Measurements from ENCODE around the gene PMEPA1.

Gene PMEPA1

DNA sequence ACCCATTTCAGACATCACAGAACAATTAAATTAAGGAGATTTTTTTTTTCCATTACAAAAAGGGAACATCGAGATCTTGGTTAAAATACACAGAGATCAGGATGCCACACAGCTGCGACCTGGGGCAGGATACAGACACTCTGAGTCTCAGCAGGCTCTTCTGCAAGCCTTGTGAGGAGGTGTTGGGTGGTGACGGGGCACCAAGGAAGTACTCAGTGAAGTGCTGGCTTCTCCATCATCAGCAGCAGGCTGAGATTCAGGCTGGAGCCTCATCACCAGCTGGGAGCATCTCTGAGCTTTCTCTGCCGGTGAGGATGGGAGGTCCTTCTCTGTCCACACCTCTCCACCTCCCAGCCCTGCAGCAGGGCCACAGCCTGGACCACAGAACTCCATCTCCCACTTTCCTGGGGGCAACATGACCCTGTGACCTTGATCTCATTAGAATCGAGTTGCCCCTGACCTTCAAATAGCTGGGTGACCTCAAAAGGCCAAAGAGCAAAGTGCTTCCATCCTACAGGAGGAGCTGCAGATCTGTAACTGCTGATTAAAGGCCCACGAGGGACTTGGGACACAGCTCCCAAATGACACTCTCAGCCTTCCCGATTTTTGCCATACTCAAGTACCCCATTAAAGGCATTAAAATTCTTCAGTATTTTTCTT, 16.0 kb downstream of the PMEPA1 start:
- TF ChIP-seq, protein P1, sequence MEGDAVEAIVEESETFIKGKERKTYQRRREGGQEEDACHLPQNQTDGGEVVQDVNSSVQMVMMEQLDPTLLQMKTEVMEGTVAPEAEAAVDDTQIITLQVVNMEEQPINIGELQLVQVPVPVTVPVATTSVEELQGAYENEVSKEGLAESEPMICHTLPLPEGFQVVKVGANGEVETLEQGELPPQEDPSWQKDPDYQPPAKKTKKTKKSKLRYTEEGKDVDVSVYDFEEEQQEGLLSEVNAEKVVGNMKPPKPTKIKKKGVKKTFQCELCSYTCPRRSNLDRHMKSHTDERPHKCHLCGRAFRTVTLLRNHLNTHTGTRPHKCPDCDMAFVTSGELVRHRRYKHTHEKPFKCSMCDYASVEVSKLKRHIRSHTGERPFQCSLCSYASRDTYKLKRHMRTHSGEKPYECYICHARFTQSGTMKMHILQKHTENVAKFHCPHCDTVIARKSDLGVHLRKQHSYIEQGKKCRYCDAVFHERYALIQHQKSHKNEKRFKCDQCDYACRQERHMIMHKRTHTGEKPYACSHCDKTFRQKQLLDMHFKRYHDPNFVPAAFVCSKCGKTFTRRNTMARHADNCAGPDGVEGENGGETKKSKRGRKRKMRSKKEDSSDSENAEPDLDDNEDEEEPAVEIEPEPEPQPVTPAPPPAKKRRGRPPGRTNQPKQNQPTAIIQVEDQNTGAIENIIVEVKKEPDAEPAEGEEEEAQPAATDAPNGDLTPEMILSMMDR (IDR thresholded peaks at IDR 0.05; ENCODE audit: borderline replicate concordance, control extremely low read depth, extremely low read depth, insufficient read depth, missing control alignments), result no peak
- no peak for DNase-seq (ENCODE audit: low spot score)
- in situ Hi-C loops (cut with MboI; ENCODE audit: low sequenced_read_pairs, unreplicated experiment), result no loop called here

DNA sequence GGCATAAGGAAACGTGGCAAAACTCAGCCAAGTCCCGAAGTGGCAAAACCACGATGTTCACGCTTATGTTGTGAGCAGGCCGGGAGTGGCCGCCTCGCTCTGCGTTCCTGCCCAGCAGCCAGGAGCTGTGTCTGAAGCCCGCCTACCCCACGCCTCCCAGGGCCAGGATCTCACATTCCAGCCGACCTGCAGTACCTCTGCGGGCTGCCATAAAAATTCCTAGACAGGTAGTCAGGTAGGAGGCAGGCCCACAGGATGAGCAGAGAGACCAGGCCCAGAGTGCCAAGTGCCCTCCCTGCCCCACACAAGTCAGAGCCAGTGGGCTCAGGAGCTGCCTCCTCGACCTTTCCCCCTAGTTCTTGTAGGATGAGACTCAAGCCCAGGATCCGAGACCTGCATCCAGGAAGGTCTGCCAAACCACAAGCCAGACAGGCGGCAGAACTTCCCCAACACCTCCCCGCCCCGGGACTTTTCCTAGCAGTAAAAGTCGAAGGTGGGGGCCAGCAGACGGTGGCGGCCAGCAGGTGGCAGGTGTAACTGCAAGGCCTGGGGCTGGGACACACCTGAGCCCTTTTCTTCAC, 16.7 kb downstream of the PMEPA1 start:
- TF ChIP-seq, protein P1 (IDR thresholded peaks at IDR 0.05; ENCODE audit: borderline replicate concordance, control extremely low read depth, extremely low read depth, insufficient read depth, missing control alignments), result no peak
- in situ Hi-C loops (cut with MboI; ENCODE audit: low sequenced_read_pairs, unreplicated experiment), result no loop called here
- no peak for DNase-seq (ENCODE audit: low spot score)

DNA sequence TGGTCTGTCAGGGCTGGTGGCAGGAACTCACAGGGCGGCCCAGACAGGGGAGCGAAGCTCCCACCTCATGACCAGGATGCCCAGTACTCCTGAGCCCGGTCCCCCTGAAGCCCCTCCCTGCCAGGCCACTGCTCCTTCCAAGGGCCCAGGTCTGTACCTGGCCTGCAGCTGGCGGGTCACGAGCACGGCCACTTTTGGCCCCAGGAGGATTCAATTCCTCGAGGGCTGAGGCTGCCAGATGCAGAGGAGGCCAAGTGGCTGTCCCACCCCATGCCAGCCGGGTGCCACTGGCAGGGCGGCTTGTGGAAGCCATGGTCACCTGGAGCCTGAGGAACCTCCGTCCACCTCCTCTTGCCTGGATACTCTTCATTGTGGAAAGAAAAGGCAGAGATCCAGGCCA, 17.4 kb downstream of the PMEPA1 start:
- in situ Hi-C loops (cut with MboI; ENCODE audit: low sequenced_read_pairs, unreplicated experiment), result no loop called here
- DNase-seq (ENCODE audit: low spot score), result no peak
- TF ChIP-seq, protein P1 (IDR thresholded peaks at IDR 0.05; ENCODE audit: borderline replicate concordance, control extremely low read depth, extremely low read depth, insufficient read depth, missing control alignments), result no peak

DNA sequence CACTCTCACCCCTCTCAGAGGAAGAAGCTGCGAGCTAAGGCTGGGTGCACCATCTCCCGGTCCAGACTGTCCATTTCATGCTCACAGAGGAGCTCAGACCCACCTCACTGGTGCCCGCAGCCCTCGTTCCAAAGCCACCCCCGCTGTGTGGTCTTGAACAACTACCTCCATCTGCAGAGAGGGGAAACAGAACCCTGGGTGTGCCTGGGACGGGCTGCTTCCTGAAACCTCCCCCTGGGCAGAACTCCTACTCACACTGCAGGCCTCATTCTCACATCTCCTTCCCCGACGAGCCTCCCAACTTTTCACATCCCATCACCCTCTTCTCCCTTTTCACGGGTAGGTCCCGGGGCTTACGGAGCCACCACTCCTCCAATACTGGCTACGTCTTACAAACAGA, 18.1 kb downstream of the PMEPA1 start:
- DNase-seq (ENCODE audit: low spot score), result no peak
- TF ChIP-seq, protein P1 (IDR thresholded peaks at IDR 0.05; ENCODE audit: borderline replicate concordance, control extremely low read depth, extremely low read depth, insufficient read depth, missing control alignments), result no peak
- in situ Hi-C loops (cut with MboI; ENCODE audit: low sequenced_read_pairs, unreplicated experiment), result no loop called here

DNA sequence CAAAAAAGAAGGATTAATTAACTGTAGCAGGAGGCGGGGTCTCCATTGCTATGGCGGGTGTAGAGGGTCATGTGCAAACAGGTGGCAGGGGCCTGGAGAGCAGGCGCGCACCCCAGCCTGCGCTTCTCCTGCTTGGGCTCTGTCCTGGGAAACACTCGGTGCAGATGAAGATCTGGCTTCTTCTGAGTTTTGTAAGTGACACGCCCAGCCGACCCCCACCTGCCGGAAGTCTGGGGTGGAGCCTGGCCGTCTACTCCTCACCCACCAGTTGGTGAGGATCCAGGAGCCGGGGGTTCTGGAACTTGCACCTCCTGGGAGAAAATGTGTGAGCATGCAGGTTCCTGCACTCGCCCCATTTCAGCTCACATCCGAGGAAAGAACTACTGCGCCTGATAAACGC, 19.3 kb downstream of the PMEPA1 start:
- no peak for DNase-seq (ENCODE audit: low spot score)
- TF ChIP-seq, protein P1 (IDR thresholded peaks at IDR 0.05; ENCODE audit: borderline replicate concordance, control extremely low read depth, extremely low read depth, insufficient read depth, missing control alignments), result no peak
- in situ Hi-C loops (cut with MboI; ENCODE audit: low sequenced_read_pairs, unreplicated experiment), result no loop called here

DNA sequence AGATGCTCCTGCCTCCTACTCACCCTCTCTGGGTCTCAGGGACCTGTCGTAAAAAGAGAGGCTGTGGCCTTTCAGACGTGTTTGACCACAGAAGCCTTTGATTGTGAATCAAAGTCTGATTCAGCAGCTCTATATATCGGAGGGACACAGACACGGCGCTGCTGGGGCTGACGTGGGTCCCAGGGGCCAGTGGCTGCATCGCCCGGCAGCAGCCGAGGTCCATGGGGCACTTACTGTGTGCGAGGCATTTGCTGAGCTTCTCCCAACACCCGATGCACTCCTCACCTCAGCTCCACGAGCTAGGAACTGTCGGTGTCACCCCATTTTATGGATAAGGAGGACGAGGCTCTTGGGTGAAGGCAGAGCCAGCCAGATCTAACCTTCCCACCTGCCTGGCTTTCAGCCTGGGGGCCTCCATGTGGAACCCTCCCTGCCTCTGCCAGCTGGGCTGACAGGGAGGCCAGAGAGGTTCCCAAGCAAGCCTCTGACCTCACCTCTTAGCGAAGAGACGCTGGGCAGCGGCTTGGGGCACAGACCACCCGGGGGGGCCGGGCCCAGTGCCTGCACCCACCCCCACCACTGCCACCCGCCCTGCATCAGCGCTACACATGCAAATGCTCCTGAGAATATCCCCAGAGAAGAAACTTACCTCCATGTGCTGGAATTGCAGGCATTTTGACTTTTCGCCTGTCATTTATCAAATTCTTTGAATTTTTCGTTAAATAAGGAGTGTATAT, 19.9 kb downstream of the PMEPA1 start:
- DNase-seq (ENCODE audit: low spot score), result no peak
- TF ChIP-seq, protein P1 (IDR thresholded peaks at IDR 0.05; ENCODE audit: borderline replicate concordance, control extremely low read depth, extremely low read depth, insufficient read depth, missing control alignments), result no peak
- in situ Hi-C loops (cut with MboI; ENCODE audit: low sequenced_read_pairs, unreplicated experiment), result no loop called here

Data from GM13976 (cell line).